Stomach (tissue), 9 donors: Measurements from ENCODE around the gene THAP12. TPM values are rescaled to one million over a fixed set of nuclear protein-coding genes. Genes with fewer than 3 reads are reported as not detected.
"Not testable (repeated sequence)": the region's sequence is repeated elsewhere in the genome, so short reads cannot be mapped to it uniquely, and the experiment has no call there.

ENCODE experiments used
- DNase-seq, 2 donors: peaks; one replicate each; pipeline versions ENCODE4 v3.0.0 to v3.0.0-alpha.2; 2013 to 2019
- H3K27ac ChIP-seq, 5 donors: fragments of 200-600 bp in 4 of 5; sonication (generic) in 4 of 5; one replicate each; pipeline ENCODE4 v1.5.1; 2013 to 2019; ENCODE audit warnings: mild to moderate bottlenecking in 1 of 5, moderate library complexity in 1 of 5
- H3K27me3 ChIP-seq, 3 donors: fragments of 200-600 bp; sonication (generic); one replicate each; pipeline ENCODE4 v1.5.1; 2017 to 2019; ENCODE audit warnings: mixed run types in 1 of 3
- H3K36me3 ChIP-seq, 4 donors: fragments of 200-600 bp; sonication (generic); 1 replicate in 3 of 4; 2 replicates in 1 of 4; pipeline ENCODE4 v1.5.1; 2016 to 2019
- H3K4me1 ChIP-seq, 4 donors: fragments of 200-600 bp; sonication (generic); one replicate each; pipeline ENCODE4 v1.5.1; 2016 to 2019
- H3K4me3 ChIP-seq, 4 donors: fragments of 200-600 bp; sonication (generic) in 3 of 4; one replicate each; pipeline ENCODE4 v1.5.1; 2016 to 2019; ENCODE audit warnings: mild to moderate bottlenecking in 1 of 4
- H3K9me3 ChIP-seq, 4 donors: fragments of 200-600 bp; sonication (generic); one replicate each; pipeline ENCODE4 v1.5.1; 2016 to 2019
- CTCF ChIP-seq, 7 experiments: fragments of 450-650 bp in 4 of 7; fragments of 200-600 bp in 3 of 7; sonication (generic) in 3 of 7; IDR thresholded peaks; one replicate each; pipeline ENCODE4 v1.5.1; 2016 to 2019; ENCODE audit warnings: antibody characterized with exemption in 7 of 7, control low read depth in 2 of 7, mild to moderate bottlenecking in 1 of 7
- EP300 ChIP-seq: sonication (generic); formaldehyde crosslinking; IDR thresholded peaks from one replicate; pipeline ENCODE4 v1.6.1; 2017; ENCODE audit warnings: antibody characterized with exemption
- POLR2A ChIP-seq, 4 donors: fragments of 450-650 bp; IDR thresholded peaks; one replicate each; pipeline ENCODE4 v1.6.1; 2016; ENCODE audit warnings: antibody characterized with exemption in 4 of 4, control low read depth in 2 of 4, mild to moderate bottlenecking in 1 of 4, moderate library complexity in 1 of 4
- POLR2AphosphoS5 ChIP-seq, 3 donors: sonication (generic); formaldehyde crosslinking; IDR thresholded peaks; one replicate each; pipeline ENCODE4 v1.6.1; 2016; ENCODE audit warnings: antibody characterized with exemption in 3 of 3
- WGBS, 5 donors: extraction: QIAGEN DNeasy Blood & Tissue Kit in 3 of 5; methylation state at CpG; one replicate each; pipeline versions ENCODE4 v1.1.5 to v1.1.7; 2013 to 2018; 5-methylcytosine and 5-hydroxymethylcytosine counted together
- intact Hi-C: fragments of 100-400 bp; cut with DNase I; formaldehyde crosslinking; loops from one replicate; pipeline ENCODE4 v1.15.1; 2023; ENCODE audit warnings: low total_unique reads
- polyA plus RNA-seq, 3 donors: library from polyadenylated mRNA; stranded (reverse); fragments of 200-250 nt; gene quantifications; one replicate each; pipeline ENCODE4 v1.2.3, GENCODE V29; 2013
- total RNA-seq, 5 donors: library from RNA; depleted of rRNA; stranded (reverse); fragments of >200 nt; gene quantifications; one replicate each; pipeline versions ENCODE4 v1.1.0 to v1.2.3, GENCODE V29; 2014 to 2016
- donor health status: healthy with polysubstance abuse.
- donor health status: Bipolar disorder and iron deficiency.
- donor health status: healthy.

The THAP12 gene
- total and polyA plus RNA-seq, 8 donors = 10.7 to 74.0 (median 25.2) TPM

- 60 to 70% (median 66%) methylated on average over 7 of the region's 7 CpGs for WGBS, 5 donors
- Histone ChIP-seq H3K27me3 (no peaks in the 10 kb centered on the region), H3K4me1 (no peaks in the 10 kb centered on the region), H3K27ac (no peak overlapping the region), H3K36me3 (no peaks in the 10 kb centered on the region), H3K4me3 (no peak overlapping the region), H3K9me3 (no peaks in the 10 kb centered on the region)
- intact Hi-C loops = no loop called here
- DNase-seq = no peak
- no peak for TF ChIP-seq CTCF (IDR thresholded peaks at IDR 0.05)
- TF ChIP-seq POLR2AphosphoS5 (IDR thresholded peaks at IDR 0.05) = no peak
Measured at GRCh38 chr11:76408171-76408965, 27.4 kb upstream of the THAP12 start.

GRCh38 chr11:76406359-76406758 lies 25.4 kb upstream of the THAP12 start:
- no peak for DNase-seq
- WGBS, 5 donors = 82 to 96% (median 94%) methylated on average over 4 of the region's 4 CpGs

GRCh38 chr11:76401484-76401883 lies 20.6 kb upstream of the THAP12 start:
- H3K27ac ChIP-seq, H3K9me3 ChIP-seq, H3K36me3 ChIP-seq, H3K4me3 ChIP-seq, intact Hi-C loops, H3K27me3 ChIP-seq, H3K4me1 ChIP-seq, DNase-seq: not testable (repeated sequence)
- 79 to 90% (median 85%) methylated on average over 8 of the region's 8 CpGs for WGBS, 5 donors

More at GRCh38 chr11:76406359-76406758, 25.4 kb upstream of the THAP12 start:
- H3K36me3 ChIP-seq = no peaks in the 10 kb centered on the region
- intact Hi-C loops = no loop called here
- H3K9me3 ChIP-seq = no peaks in the 10 kb centered on the region
- TF ChIP-seq POLR2AphosphoS5 (IDR thresholded peaks at IDR 0.05) = no peak
- no peak for TF ChIP-seq EP300
- TF ChIP-seq CTCF (IDR thresholded peaks at IDR 0.05) = no peak
- TF ChIP-seq POLR2A (IDR thresholded peaks at IDR 0.05) = no peak
- H3K27me3 ChIP-seq = no peaks in the 10 kb centered on the region
- no peaks in the 10 kb centered on the region for H3K4me1 ChIP-seq
- H3K27ac ChIP-seq = no peak overlapping the region
- H3K4me3 ChIP-seq = no peak overlapping the region

- Histone ChIP-seq H3K27me3 (no peaks in the 10 kb centered on the region), H3K4me1 (no peaks in the 10 kb centered on the region)
- TF ChIP-seq POLR2A (IDR thresholded peaks at IDR 0.05) (no peak), POLR2AphosphoS5 (IDR thresholded peaks at IDR 0.05) (no peak), CTCF (IDR thresholded peaks at IDR 0.05) (no peak), EP300 (no peak)
Measured at GRCh38 chr11:76400967-76401366, 20.0 kb upstream of the THAP12 start.

GRCh38 chr11:76397383-76397782 lies 16.5 kb upstream of the THAP12 start:
- WGBS, 5 donors = 87 to 96% (median 93%) methylated on average over 3 of the region's 3 CpGs
- intact Hi-C loops = no loop called here
- Histone ChIP-seq H3K4me3 (no peak overlapping the region), H3K27ac (no peak overlapping the region), H3K36me3 (no peaks in the 10 kb centered on the region), H3K27me3 (no peaks in the 10 kb centered on the region), H3K4me1 (no peaks in the 10 kb centered on the region), H3K9me3 (no peaks in the 10 kb centered on the region)
- TF ChIP-seq POLR2A (IDR thresholded peaks at IDR 0.05) = no peak
- TF ChIP-seq POLR2AphosphoS5 (IDR thresholded peaks at IDR 0.05) = no peak
- TF ChIP-seq CTCF (IDR thresholded peaks at IDR 0.05) = no peak
- TF ChIP-seq EP300 = no peak
- no peak for DNase-seq

More at GRCh38 chr11:76400967-76401366, 20.0 kb upstream of the THAP12 start:
- 70 to 88% (median 71%) methylated on average over 1 of the region's 1 CpG for WGBS, 5 donors
- no peak overlapping the region for H3K27ac ChIP-seq
- no peaks in the 10 kb centered on the region for H3K36me3 ChIP-seq
- no peak for DNase-seq
- H3K4me3 ChIP-seq = no peak overlapping the region
- H3K9me3 ChIP-seq = no peaks in the 10 kb centered on the region
- intact Hi-C loops = no loop called here
